ENCODE data around the gene PRKCA.

The PRKCA gene

DNA sequence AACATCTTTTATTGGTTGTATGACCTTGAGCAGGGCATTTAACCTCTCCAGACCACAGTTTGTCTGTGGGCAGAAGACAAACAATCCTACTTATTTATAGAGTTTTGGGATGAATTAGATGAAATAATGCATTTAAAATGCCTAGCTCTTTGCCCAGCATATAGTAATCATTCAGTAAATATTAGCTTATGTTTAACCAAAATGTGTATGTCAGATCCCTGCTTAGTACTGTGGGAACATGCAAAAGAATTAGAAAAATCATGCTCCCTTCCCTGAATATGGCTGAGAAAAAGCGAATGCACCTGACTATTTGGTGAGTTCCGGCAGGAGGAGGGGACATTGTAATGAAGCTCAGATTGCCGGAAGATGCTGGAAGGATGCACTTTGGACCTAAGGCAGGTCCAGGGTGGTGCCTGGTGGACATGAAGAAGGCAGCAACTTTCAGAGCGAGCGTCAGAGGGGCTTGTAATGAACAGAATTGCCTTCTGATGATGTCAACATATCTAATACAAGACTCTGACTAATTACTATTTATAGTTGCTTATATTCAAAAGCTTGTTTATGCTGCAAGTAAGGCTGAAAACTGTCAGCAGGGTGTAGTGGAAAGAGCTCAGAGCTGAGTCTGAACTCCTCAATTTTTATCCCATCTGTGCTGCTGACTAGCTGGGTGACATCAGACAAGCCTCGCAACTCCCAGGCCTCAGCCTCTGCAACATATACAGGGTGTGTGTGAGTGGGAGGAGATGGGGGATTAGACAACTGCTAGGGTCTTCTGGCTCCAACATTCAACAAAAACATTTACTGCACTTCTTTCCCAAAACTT lies 221.2 kb downstream of the PRKCA start:
- no peak for DNase-seq
- no peak for TF ChIP-seq POLR2A (IDR thresholded peaks at IDR 0.05; ENCODE audit: low read length)
- TF ChIP-seq GATA1 (IDR thresholded peaks at IDR 0.05; ENCODE audit: low read depth, low read length): no peak

DNA sequence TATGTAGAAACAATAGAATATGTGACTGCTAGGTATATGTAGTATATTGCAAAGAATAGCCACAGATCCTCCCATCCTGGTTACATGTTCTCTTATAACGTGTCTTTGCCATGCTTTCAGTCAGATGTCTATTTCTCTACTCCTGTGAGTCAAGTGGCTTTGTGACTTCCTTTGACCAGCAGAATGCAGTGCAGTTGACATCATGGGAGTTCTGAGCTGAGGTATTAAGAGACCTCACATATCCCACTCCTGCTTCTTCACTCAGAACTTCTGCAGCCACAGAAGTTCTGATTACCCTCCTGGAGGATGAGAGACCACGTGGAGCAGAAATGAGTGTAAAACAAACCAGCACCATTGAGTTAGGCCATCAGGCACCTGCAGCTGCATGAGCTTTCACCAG lies 222.5 kb downstream of the PRKCA start:
- TF ChIP-seq GATA1 (IDR thresholded peaks at IDR 0.05; ENCODE audit: low read depth, low read length) (no peak), POLR2A (IDR thresholded peaks at IDR 0.05; ENCODE audit: low read length) (no peak)
- no peak for DNase-seq

DNA sequence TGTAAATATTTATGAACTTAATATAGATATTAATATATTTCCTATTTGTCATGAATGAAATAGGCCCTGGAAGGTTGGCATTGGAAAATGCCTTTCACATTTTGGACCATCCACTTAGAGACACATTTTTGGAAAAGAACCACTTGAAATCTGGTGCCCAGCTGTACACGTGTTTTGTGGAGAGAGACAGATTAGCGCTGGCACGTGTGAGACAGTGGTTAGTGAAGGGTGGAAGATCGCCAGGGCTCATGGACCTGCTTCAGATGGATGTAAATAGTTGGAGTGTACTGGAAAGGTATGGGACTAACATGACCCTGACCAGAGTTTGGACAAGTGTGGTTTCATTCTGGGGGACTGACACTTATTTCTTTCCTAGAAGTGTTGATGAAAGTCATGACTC lies 222.9 kb downstream of the PRKCA start:
- TF ChIP-seq POLR2A (IDR thresholded peaks at IDR 0.05; ENCODE audit: low read length): no peak
- no peak for TF ChIP-seq GATA1 (IDR thresholded peaks at IDR 0.05; ENCODE audit: low read depth, low read length)
- DNase-seq: no peak

DNA sequence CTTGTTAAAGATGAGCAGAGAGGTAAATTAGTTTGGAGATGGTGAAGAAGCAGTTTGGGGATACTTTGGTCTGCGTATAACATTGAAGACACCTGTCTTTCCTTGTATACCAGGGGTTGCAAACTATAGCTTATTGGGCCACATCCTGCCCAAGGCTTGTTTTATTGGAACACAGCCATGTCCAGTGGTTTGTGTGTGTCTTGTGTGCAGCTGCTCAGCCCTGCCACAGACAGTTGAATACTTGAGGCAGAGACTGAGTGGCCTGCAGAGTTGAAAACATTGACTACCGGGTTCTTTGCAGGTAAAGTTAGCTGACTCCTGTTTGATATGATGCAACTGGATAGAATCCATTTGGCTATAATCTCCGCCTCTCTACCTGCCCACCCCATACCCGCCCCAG lies 224.4 kb downstream of the PRKCA start:
- DNase-seq: no peak
- TF ChIP-seq GATA1 (IDR thresholded peaks at IDR 0.05; ENCODE audit: low read depth, low read length): no peak
- no peak for TF ChIP-seq POLR2A (IDR thresholded peaks at IDR 0.05; ENCODE audit: low read length)

DNA sequence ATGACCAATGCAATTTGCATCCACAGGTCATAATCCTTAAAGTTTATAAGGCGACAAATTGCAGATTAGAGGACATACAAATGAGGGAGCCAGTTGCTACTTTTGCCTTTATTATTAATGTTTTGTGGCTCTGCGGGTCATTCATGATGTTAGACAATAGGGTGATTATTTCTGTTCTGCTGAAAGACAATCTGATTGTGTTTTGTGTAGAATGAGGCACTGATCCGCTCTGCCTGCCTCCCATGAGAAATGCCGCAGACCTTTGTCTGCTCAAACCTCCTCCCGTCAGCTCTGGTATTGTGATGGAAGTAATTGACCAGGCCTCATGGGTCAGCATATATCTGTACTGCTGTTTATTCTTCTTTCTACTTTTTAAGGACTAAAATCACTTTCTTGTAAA lies 224.9 kb downstream of the PRKCA start:
- no peak for DNase-seq
- TF ChIP-seq GATA1 (IDR thresholded peaks at IDR 0.05; ENCODE audit: low read depth, low read length) (no peak), POLR2A (IDR thresholded peaks at IDR 0.05; ENCODE audit: low read length) (no peak)

DNA sequence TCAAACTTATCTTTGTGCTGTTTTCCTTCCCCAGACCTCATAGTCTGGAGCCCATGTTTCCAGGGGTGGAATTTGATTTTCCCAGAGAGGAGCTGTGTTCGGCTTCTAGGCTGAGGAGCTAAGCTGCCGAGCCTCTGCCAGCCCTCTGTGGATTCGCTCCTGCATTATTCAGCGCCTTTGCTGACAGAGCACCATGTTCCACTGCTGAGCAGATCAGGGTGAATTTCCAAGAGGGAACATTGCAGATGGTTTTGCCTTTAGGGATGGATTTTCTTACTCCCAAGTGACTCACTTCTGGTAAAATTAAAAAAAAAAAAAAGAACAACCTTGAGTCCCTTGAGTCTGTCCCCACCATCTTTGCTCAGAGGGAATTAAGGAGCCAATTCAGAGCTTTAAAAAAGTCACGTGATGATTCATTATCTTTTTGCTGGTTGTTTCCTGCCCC lies 229.5 kb downstream of the PRKCA start:
- no peak for DNase-seq
- TF ChIP-seq POLR2A (IDR thresholded peaks at IDR 0.05; ENCODE audit: low read length) (no peak), GATA1 (IDR thresholded peaks at IDR 0.05; ENCODE audit: low read depth, low read length) (no peak)

DNA sequence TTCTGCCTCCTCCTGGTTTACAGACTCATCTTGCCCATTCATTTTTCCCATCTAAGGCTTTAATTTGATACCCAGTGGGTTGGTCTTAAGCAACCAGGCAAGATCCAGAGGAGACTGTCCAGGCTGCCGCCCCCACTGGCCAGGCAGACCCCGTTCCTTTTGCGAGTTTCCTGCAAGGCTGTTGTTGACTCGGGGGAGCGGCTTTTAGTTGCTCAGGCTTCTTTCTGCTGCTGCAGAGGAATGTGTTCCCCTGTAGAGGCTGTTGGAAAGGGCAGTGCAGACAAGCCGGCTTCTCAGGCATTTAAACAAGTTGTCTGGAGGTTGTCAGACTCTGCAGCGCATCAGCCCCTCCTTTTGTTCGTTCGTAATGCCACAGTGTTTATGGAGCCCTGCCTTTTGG lies 231.2 kb downstream of the PRKCA start:
- no peak for DNase-seq
- no peak for TF ChIP-seq GATA1 (IDR thresholded peaks at IDR 0.05; ENCODE audit: low read depth, low read length)
- TF ChIP-seq POLR2A (IDR thresholded peaks at IDR 0.05; ENCODE audit: low read length): no peak

DNA sequence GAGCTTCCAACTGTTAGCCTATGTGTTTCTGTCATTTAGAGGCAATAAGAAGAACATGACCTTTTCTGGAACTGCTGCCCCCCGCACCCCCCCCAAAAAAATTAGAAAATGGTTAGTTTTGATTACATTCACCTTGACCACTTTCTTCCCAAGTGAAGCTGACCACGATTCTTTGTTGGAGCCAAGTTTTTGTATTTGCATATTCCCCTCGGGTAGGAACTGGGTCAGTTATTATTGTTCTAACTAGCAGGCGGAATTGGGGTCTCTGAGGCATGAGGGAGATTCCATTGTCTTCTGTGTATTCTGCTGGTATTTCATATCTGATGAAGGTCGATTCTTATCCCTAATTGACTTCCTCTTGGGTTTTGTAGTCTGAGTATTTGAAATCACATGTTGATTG lies 231.6 kb downstream of the PRKCA start:
- no peak for DNase-seq
- TF ChIP-seq GATA1 (IDR thresholded peaks at IDR 0.05; ENCODE audit: low read depth, low read length) (no peak), POLR2A (IDR thresholded peaks at IDR 0.05; ENCODE audit: low read length) (no peak)

DNA sequence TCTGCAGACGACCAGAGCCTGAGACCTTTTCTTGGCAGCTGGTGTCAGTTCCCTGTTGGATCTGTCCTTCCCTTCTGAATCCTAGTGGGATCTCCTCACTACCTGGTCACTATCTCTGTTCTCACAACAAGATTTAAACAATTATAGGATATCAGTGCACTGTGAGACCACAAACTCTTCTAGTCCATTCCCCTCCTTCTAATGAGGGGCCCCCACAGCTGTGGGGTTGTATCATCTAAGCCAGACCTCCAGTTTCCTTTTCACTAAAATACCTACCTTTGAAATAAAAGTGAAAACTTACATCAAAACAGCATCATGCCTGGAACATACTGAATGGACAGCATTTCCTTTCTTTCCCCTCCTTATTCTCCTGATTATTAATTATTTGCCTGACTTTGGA lies 233.2 kb downstream of the PRKCA start:
- no peak for TF ChIP-seq GATA1 (IDR thresholded peaks at IDR 0.05; ENCODE audit: low read depth, low read length)
- no peak for TF ChIP-seq POLR2A (IDR thresholded peaks at IDR 0.05; ENCODE audit: low read length)

DNA sequence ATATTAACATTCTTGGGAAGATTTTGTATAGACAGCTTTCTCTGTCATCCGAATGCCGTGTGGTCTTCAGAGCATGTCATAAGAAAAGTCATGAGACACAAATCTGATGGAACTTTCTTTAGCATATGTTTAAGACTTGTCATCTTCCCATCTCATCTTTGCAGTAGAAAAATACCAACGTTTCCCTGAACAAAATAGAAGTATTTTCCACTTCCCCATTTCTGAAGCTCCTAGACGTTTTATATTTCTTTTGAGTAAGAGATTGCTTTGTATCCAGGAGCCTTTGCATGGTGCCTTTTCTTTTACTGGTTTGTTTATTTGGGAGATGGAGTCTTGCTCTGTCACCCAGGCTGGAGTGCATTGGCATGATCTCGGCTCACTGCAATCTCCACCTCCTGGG lies 235.1 kb downstream of the PRKCA start:
- DNase-seq: no peak
- no peak for TF ChIP-seq POLR2A (IDR thresholded peaks at IDR 0.05; ENCODE audit: low read length)
- no peak for TF ChIP-seq GATA1 (IDR thresholded peaks at IDR 0.05; ENCODE audit: low read depth, low read length)

More for the DNA sequence above, 233.2 kb downstream of the PRKCA start:
- no peak for DNase-seq

DNA sequence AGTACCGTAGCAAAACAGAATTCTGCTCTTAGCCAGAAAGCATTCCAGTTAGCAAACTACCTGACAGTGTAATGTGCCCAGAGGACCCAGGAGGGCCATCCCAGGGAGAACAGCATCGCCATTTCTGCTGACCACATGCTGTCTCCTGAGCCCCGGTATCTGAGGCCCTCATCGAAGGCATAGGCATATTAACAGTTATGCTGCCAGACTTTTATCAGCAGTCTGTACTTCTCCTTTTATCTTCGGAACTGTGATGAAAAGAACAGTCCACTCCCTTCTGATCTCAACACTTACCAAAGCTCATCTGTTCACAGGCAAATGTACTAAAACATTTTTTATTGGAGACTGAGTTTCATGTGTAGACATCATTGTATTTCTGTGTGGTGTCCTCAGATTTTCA lies 236.4 kb downstream of the PRKCA start:
- DNase-seq: peak in 1 of 2 experiments; percentile 31
- TF ChIP-seq GATA1 (IDR thresholded peaks at IDR 0.05; ENCODE audit: low read depth, low read length): no peak
- no peak for TF ChIP-seq POLR2A (IDR thresholded peaks at IDR 0.05; ENCODE audit: low read length)

DNA sequence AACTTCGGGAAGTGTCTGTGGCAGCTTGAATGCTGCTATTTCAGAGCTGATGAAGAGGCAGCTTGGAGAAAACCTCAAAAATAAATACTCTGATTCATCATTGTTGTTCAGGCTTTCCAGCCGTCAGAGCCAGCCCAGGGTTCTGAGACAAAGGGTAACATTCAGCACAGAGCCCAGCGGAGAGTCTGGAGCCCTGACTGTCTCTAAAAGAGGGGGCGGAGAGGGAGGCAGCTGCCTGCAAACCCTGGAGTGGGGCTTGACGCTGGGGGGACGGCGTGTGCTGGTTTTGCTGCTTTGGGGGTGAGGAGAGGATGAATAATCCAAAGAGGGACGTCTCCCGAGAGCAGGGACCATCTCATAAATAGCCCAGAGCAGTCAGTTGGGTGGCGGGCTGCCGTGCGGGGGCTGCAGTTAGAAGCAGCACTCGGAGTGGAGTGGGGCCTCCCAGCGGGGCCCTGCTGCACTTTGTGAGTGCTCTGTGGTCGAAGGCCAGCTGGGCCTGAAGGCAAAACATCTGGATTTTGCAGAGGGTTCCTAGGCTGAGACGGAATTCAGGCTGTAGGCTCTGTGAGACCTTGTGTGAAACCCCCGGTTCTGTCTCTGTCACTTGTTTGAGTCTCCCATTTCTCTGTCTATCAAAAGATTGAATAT lies 237.8 kb downstream of the PRKCA start:
- TF ChIP-seq POLR2A (IDR thresholded peaks at IDR 0.05; ENCODE audit: low read length) (no peak), GATA1 (IDR thresholded peaks at IDR 0.05; ENCODE audit: low read depth, low read length) (no peak)
- DNase-seq: no peak

DNA sequence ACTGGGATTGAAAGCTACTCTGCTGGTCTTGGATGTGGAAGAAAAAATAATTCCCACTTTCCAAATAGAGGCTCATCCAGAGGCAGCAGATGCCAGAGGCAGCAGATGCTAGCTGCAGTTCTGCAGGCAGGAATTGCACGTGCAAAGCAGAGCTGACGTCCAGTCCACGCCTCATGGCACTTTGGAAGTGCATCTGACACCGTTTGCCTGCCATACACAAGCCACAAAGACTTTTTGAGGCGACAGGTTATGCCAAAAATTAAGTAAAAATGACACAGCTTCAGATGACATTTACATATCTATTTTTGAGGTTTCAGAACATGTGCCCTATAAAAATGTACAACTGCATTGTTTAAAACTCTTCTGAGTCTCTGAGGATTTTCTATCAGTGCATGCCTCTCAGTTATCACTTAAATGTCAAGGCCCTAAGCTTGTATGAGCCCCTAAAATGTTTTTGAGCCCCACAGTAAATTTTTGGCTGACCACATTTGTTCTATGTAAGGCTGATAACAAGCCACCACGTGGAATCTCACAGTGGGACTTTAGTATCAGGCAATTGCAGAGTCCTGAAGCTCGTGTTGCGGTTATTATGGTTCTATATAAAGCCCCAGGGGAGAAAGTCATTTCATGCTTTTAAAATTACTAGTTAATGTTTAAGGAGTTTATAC lies 239.2 kb downstream of the PRKCA start:
- no peak for TF ChIP-seq GATA1 (IDR thresholded peaks at IDR 0.05; ENCODE audit: low read depth, low read length)
- peak in 1 of 2 experiments; percentile 35 for DNase-seq

All from erythroblast (primary cell).